ENCODE measurements around the gene APBA1.
"Not testable (repeated sequence)": the region's sequence is repeated elsewhere in the genome, so short reads cannot be mapped to it uniquely, and the experiment has no call there.

The APBA1 gene

GRCh38 chr9:69603656-69604055, 68.5 kb downstream of the APBA1 start:
- DNase-seq = no peak

DNA sequence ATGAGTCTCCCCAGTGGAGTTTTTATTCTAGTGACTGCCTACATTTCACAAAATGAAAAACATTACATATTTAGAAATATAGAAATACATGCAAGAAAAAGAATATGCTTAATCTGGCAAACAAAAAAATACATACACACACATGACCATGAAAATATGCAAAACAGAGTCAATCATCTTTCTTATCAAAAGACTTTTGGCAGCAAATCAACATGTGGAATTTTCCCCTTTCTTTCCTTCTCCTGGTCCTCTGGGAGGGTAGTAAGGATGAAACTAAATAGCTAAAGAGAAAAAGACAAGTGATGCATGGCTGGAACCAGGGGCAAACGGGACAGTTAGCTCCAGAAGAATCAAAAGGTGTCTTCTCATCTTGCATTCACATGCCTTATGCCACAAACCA, 69.4 kb downstream of the APBA1 start:
- no peak for DNase-seq

DNA sequence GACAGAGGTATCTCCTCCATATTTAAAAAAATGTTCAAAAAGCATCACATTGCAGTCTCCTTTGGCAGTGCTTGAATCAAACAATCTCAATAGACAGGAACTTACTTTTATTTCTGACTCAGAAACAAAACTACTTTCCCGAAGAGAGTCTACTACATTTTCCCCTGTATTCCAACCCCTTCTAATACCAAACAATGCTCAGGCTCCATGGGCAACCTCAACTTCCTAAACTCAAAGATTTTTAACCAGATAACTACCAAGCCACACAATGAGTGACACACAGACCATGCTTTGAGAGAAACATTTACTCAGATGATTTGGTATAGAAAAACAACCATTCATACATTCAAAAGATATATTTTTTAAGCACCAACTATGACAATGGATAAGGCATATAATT, 70.5 kb downstream of the APBA1 start:
- DNase-seq = no peak

- DNase-seq = no peak
These were observed 71.7 kb downstream of the APBA1 start for GRCh38 chr9:69600314-69601047.

GRCh38 chr9:69599232-69599971, 72.8 kb downstream of the APBA1 start:
- no peak for DNase-seq

GRCh38 chr9:69596906-69597305, 75.3 kb downstream of the APBA1 start:
- DNase-seq = not testable (repeated sequence)

DNA sequence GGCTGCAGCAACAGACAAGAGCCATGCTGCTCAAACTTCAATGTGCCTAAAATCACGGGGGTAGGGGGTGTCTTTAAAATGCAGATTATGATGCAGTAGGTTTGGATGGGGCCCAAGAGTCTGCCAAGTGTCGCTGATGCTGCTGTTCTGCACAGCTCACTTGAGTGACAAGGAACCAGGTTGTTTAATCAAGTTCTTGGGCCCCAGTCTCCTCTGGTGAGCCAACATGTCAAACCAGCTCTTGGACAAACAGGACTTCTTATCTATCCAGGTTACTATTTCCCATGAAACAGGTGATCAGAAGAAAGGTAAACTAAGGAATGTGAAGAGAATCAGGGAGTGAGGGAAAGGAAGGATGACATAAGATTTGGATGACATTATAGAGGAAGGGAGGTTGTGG, 78.0 kb downstream of the APBA1 start:
- DNase-seq = no peak

GRCh38 chr9:69593756-69594155, 78.4 kb downstream of the APBA1 start:
- DNase-seq = no peak

GRCh38 chr9:69593301-69593700, 78.9 kb downstream of the APBA1 start:
- no peak for DNase-seq

GRCh38 chr9:69590266-69590665, 81.9 kb downstream of the APBA1 start:
- DNase-seq = no peak

DNA sequence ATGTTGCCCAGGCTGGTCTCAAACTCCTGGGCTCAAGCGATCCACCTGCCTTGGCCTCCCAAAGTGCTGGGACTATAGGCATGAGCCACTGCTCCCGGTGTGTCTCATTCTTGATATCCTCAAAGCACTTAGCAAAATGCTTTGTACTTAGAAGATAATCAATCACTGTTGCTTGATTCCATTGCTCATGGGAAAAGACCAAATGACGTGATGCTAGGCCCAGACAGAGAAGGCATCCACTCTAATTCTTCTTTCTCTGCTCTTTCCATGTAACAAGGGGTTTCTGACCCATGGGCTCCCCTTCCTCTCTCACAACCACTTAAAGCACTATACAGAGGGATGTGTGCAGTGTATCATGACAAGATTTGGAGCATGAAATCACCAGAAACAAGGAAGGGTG, 83.0 kb downstream of the APBA1 start:
- no peak for DNase-seq

DNA sequence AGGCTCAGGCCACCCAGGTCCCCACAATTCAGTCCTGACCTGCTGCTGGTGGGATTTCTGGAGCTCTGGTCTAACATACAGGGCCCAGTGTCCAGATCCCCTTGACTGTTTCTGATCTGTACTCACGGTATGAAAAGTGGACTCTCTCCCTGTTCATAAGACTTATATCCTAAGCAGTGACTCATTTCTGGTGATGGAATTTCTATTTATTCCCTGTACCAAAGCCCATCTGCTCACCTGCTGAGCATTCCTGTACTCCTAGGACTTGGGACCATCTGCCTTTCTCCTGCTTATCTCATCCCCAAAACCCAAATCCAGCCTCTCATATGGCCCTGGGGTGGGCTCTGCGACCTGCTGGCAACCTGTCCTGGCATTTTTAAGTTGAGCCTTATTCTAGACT, 86.6 kb downstream of the APBA1 start:
- DNase-seq = no peak

DNA sequence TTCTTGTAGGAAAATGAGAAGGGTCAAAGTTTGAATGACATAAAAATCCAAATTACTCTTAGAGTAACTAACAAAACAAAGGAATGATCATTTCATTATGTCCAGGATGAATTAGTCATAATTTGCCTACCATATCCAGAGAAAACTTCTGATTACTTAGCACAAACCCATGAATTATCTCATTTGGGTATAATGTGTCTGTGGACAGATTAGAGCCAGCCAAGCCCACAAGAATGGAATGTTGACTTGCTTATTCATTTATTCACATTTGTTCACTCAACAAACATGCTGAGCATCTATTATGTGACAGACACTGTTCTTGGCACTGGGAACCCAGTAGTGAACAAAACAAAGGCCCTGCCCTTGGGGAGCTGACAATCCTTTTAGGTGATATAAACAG, 87.4 kb downstream of the APBA1 start:
- DNase-seq = no peak

DNA sequence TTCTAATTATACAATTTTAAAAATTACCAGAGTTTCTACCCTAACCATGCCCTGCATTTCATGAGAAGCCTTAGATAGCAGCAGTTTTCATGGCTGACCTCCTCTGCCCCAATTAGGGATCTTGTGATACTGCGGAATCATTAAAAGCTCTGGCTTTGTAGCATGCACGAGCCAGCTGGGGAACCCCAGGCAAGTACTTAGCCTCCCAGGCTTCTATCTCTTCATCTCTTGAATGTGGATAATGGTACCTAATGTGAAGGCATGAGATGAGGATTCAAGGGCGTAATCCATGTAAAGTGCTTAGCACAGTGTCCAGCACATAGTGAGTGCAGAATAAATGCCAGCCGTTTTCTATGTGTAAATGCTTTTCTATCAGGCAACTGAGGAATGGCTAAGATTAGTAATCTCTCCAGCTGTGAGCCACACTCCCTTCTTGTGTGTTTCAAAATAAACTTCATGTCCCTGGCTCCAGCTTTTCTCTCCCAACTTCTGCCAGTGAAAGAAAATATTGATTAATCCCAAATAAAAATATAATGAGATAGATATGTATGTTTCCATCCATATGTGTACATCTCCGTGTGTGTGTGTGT, 88.4 kb downstream of the APBA1 start:
- no peak for DNase-seq

- DNase-seq = no peak
These were observed 89.5 kb downstream of the APBA1 start for GRCh38 chr9:69582544-69583297.

GRCh38 chr9:69582018-69582417, 90.2 kb downstream of the APBA1 start:
- no peak for DNase-seq

DNA sequence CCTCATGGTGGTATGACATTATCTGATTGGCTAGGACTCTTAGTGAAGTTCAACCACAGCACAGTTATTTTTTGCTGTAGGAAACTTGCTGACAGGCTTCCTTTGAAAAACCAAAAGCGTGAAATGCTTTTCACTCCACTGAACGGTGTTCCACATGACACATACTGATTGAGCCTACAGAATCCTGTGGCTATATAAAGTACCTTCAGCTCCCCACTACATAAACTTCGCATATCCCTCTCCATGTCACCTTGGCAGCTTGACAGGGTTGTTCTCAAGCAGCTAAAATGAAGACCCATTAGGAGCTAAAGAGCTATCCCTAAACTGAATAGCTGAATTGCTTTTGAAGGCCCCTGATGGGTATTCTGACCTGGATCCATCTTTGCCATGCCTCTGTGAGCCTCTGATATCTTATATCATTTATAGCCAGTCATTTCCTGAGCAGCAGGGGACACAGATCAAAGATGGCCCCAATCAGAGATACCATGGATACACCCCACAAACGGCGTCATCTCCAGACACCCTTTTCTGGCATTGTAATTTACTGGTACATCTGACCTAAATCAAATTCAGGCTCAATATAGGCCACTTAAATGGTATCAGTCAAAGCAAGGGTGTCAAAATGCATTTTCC, 91.5 kb downstream of the APBA1 start:
- DNase-seq = no peak

GRCh38 chr9:69579760-69580581, 92.2 kb downstream of the APBA1 start:
- DNase-seq = no peak

GRCh38 chr9:69579032-69579758, 93.0 kb downstream of the APBA1 start:
- no peak for DNase-seq

DNA sequence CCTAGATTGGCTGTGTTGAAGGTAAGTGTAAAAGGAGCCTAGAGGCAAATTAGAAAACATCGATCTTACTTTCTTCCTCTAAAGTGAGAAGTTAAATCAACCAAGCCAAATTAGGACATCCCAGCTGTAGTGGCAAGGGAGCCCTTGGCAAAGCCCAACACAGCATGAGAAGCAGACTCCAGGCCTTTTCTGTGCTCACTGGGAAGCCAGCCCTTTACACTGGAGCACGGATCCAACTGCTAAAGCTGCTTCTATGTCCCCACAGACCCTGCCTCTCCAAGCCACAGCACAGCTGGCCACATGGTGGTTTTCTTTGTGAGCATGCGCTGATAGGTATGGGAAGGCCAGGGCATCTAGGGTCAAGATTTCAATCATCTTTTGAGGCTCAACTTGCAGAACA, 94.1 kb downstream of the APBA1 start:
- no peak for DNase-seq

DNA sequence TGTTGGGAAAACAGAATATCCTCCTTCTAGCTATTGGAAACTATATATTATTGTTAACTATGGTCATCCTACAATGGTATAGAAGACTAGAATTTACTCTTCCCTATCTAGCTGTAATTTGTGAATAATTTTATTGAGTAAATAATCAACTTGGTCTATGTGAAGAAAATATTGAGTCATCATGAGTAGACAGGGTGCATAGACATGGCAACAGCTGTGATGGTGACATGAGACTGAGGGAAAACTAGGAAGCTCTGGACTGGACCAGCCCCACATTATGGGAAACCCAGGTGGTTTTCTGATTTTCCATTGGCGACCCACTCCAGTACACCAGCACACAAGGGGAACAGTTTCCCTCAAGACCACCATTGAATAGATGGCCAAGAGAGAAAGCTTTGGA, 95.0 kb downstream of the APBA1 start:
- DNase-seq = no peak

Data from NCI-H510A treated with DMSO at 0.1 percent for 48 hours (cell line).